ENCODE data around the gene GGTA1. TPM values are rescaled to one million over a fixed set of nuclear protein-coding genes. Genes with fewer than 3 reads are reported as not detected.
A peak's percentile ranks its signal among the peaks of the same experiment; 100 is the strongest.

GGTA1 gene
- total and polyA plus RNA-seq, 9 of the 15 experiments (the other 6 are each of a cell fraction or from before 2014, with no cell fraction given): 0.04 to 0.15 TPM; not detected in 7

DNA sequence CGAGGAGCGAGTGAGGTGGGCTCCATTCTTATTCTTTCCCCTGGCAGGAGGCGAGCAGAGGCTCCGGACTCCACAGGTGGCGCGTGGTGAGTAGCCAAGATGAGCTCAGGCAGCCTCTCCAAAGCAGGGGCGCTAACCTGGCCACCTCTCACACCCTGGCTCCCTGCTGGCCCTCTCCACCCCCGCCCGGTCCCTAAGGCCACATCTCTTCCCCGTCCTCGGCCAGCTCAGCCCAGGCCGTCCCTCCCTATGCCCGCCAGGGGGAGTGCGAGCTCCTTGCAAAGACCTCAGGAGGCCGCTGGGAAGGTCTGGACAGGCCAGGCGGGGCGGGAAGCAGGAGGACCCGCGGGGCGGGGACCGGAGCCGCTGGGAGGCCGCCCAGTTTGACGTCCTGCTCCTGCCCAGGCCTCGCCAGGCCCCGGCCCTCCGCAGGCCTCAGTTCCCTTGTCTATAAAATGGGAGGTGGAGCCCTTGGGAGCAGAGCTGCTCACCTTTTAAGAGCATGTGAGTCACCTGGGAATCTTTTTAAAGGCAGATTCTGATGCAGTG, 46.3 kb upstream of the GGTA1 start (continued):
- TF ChIP-seq, protein P1, sequence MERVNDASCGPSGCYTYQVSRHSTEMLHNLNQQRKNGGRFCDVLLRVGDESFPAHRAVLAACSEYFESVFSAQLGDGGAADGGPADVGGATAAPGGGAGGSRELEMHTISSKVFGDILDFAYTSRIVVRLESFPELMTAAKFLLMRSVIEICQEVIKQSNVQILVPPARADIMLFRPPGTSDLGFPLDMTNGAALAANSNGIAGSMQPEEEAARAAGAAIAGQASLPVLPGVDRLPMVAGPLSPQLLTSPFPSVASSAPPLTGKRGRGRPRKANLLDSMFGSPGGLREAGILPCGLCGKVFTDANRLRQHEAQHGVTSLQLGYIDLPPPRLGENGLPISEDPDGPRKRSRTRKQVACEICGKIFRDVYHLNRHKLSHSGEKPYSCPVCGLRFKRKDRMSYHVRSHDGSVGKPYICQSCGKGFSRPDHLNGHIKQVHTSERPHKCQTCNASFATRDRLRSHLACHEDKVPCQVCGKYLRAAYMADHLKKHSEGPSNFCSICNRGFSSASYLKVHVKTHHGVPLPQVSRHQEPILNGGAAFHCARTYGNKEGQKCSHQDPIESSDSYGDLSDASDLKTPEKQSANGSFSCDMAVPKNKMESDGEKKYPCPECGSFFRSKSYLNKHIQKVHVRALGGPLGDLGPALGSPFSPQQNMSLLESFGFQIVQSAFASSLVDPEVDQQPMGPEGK (CRISPR knock-in tag; IDR thresholded peaks at IDR 0.05; ENCODE audit: borderline replicate concordance): no peak
- TF ChIP-seq ZFX (CRISPR knock-in tag; IDR thresholded peaks at IDR 0.05) (peak; percentile 48), FIP1L1 (IDR thresholded peaks at IDR 0.05; ENCODE audit: low read depth, low read length, poor library complexity, severe bottlenecking) (peak; percentile 54), PHB2 (IDR thresholded peaks at IDR 0.05; ENCODE audit: low read depth) (no peak), RHOXF2B (CRISPR knock-in tag; conservative IDR thresholded peaks at IDR 0.05) (no peak), ZNF586 (CRISPR knock-in tag; conservative IDR thresholded peaks at IDR 0.05) (no peak), TCF7L2 (IDR thresholded peaks at IDR 0.05; ENCODE audit: low read depth, low read length) (no peak), BMI1 (IDR thresholded peaks at IDR 0.05; ENCODE audit: low read length) (no peak), NCOA4 (IDR thresholded peaks at IDR 0.05; ENCODE audit: partially characterized antibody) (no peak), PTBP1 (IDR thresholded peaks at IDR 0.05; ENCODE audit: low read depth, low read length) (no peak), ZBED1 (IDR thresholded peaks at IDR 0.05) (no peak), NBN (IDR thresholded peaks at IDR 0.05; ENCODE audit: low read depth) (no peak), SMARCA5 (IDR thresholded peaks at IDR 0.05) (no peak), GATA2 (CRISPR knock-in tag; IDR thresholded peaks at IDR 0.05) (no peak), NEUROD1 (IDR thresholded peaks at IDR 0.05; ENCODE audit: borderline replicate concordance, low read depth, low read length, partially characterized antibody) (peak; percentile 37)
- TF ChIP-seq, protein P2, sequence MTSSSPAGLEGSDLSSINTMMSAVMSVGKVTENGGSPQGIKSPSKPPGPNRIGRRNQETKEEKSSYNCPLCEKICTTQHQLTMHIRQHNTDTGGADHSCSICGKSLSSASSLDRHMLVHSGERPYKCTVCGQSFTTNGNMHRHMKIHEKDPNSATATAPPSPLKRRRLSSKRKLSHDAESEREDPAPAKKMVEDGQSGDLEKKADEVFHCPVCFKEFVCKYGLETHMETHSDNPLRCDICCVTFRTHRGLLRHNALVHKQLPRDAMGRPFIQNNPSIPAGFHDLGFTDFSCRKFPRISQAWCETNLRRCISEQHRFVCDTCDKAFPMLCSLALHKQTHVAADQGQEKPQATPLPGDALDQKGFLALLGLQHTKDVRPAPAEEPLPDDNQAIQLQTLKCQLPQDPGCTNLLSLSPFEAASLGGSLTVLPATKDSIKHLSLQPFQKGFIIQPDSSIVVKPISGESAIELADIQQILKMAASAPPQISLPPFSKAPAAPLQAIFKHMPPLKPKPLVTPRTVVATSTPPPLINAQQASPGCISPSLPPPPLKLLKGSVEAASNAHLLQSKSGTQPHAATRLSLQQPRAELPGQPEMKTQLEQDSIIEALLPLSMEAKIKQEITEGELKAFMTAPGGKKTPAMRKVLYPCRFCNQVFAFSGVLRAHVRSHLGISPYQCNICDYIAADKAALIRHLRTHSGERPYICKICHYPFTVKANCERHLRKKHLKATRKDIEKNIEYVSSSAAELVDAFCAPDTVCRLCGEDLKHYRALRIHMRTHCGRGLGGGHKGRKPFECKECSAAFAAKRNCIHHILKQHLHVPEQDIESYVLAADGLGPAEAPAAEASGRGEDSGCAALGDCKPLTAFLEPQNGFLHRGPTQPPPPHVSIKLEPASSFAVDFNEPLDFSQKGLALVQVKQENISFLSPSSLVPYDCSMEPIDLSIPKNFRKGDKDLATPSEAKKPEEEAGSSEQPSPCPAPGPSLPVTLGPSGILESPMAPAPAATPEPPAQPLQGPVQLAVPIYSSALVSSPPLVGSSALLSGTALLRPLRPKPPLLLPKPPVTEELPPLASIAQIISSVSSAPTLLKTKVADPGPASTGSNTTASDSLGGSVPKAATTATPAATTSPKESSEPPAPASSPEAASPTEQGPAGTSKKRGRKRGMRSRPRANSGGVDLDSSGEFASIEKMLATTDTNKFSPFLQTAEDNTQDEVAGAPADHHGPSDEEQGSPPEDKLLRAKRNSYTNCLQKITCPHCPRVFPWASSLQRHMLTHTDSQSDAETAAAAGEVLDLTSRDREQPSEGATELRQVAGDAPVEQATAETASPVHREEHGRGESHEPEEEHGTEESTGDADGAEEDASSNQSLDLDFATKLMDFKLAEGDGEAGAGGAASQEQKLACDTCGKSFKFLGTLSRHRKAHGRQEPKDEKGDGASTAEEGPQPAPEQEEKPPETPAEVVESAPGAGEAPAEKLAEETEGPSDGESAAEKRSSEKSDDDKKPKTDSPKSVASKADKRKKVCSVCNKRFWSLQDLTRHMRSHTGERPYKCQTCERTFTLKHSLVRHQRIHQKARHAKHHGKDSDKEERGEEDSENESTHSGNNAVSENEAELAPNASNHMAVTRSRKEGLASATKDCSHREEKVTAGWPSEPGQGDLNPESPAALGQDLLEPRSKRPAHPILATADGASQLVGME (CRISPR knock-in tag; IDR thresholded peaks at IDR 0.05): no peak
- TF ChIP-seq, protein P3, sequence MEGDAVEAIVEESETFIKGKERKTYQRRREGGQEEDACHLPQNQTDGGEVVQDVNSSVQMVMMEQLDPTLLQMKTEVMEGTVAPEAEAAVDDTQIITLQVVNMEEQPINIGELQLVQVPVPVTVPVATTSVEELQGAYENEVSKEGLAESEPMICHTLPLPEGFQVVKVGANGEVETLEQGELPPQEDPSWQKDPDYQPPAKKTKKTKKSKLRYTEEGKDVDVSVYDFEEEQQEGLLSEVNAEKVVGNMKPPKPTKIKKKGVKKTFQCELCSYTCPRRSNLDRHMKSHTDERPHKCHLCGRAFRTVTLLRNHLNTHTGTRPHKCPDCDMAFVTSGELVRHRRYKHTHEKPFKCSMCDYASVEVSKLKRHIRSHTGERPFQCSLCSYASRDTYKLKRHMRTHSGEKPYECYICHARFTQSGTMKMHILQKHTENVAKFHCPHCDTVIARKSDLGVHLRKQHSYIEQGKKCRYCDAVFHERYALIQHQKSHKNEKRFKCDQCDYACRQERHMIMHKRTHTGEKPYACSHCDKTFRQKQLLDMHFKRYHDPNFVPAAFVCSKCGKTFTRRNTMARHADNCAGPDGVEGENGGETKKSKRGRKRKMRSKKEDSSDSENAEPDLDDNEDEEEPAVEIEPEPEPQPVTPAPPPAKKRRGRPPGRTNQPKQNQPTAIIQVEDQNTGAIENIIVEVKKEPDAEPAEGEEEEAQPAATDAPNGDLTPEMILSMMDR (IDR thresholded peaks at IDR 0.05 in 2 of 3, conservative IDR thresholded peaks at IDR 0.05 in 1 of 3; ENCODE audit: insufficient read depth in 2 of 3, low read depth in 1 of 3, low read length in 3 of 3): peak; percentile 91 to 95 (median 95)
- TF ChIP-seq, protein P4, sequence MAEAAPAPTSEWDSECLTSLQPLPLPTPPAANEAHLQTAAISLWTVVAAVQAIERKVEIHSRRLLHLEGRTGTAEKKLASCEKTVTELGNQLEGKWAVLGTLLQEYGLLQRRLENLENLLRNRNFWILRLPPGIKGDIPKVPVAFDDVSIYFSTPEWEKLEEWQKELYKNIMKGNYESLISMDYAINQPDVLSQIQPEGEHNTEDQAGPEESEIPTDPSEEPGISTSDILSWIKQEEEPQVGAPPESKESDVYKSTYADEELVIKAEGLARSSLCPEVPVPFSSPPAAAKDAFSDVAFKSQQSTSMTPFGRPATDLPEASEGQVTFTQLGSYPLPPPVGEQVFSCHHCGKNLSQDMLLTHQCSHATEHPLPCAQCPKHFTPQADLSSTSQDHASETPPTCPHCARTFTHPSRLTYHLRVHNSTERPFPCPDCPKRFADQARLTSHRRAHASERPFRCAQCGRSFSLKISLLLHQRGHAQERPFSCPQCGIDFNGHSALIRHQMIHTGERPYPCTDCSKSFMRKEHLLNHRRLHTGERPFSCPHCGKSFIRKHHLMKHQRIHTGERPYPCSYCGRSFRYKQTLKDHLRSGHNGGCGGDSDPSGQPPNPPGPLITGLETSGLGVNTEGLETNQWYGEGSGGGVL (CRISPR knock-in tag; IDR thresholded peaks at IDR 0.05): no peak
